NCI-H82 treated with DMSO at 0.1 percent for 48 hours (cell line): ENCODE measurements around the gene ELAVL2.

Source experiments
- DNase-seq: peaks from one replicate; lab custom pipeline; 2025; ENCODE audit not compliant: unreplicated experiment; lab: John Stamatoyannopoulos, UW

Gene ELAVL2

GRCh38 chr9:23826120-23826629 lies at the start of gene ELAVL2:
TSS of gene ELAVL2 (minus strand) at chr9:23826240. CDS start at chr9:23762234, 64,006 bp downstream.
- peak; percentile 93 for DNase-seq

- DNase-seq = no peak
Measured at GRCh38 chr9:23858234-23858633, 32.2 kb upstream of the ELAVL2 start.

- DNase-seq = no peak
Measured at GRCh38 chr9:23855873-23856604, 30.0 kb upstream of the ELAVL2 start.

GRCh38 chr9:23850690-23851629 lies 24.9 kb upstream of the ELAVL2 start:
- peak; percentile 8 for DNase-seq

GRCh38 chr9:23850242-23850689 lies 24.2 kb upstream of the ELAVL2 start:
- peak; percentile 10 for DNase-seq

GRCh38 chr9:23849379-23850035 lies 23.5 kb upstream of the ELAVL2 start:
- DNase-seq = no peak

GRCh38 chr9:23842565-23843129 lies 16.6 kb upstream of the ELAVL2 start:
- no peak for DNase-seq

- no peak for DNase-seq
Measured at GRCh38 chr9:23841304-23841703, 15.3 kb upstream of the ELAVL2 start.

GRCh38 chr9:23837038-23837437 lies 11.0 kb upstream of the ELAVL2 start:
- no peak for DNase-seq

- DNase-seq = peak; percentile 49
Measured at GRCh38 chr9:23830929-23831730, 5.1 kb upstream of the ELAVL2 start.

- DNase-seq = no peak
Measured at GRCh38 chr9:23830476-23830805, 4.4 kb upstream of the ELAVL2 start.

GRCh38 chr9:23829580-23830475 lies 3.8 kb upstream of the ELAVL2 start:
- no peak for DNase-seq

- no peak for DNase-seq
Measured at GRCh38 chr9:23825700-23826099, 340 bp downstream of the ELAVL2 start.

- peak; percentile 93 for DNase-seq
Measured at GRCh38 chr9:23824830-23825591, 1.0 kb downstream of the ELAVL2 start.

- no peak for DNase-seq
Measured at GRCh38 chr9:23823986-23824829, 1.8 kb downstream of the ELAVL2 start.

- DNase-seq = no peak
Measured at GRCh38 chr9:23823269-23823668, 2.8 kb downstream of the ELAVL2 start.
